Heart left ventricle (tissue), 13 donors: ENCODE data around the gene MIEN1.

Experiments
- POLR2A ChIP-seq, 2 donors: fragments of 450-650 bp; IDR thresholded peaks; one replicate each; pipeline ENCODE4 v1.6.1; 2017; ENCODE audit warnings: antibody characterized with exemption in 2 of 2, mild to moderate bottlenecking in 2 of 2, moderate library complexity in 2 of 2
- TF ChIP-seq, protein P1 (sequence below), 12 donors: fragments of 200-600 bp; sonication (generic) in 4 of 12; IDR thresholded peaks; one replicate each; pipeline versions ENCODE4 v1.5.0 to v1.8.0; 2018 to 2022; ENCODE audit warnings: antibody characterized with exemption in 12 of 12, mild to moderate bottlenecking in 5 of 12
- donor health status: ischemic (EF 13 %, LVEDD 7.1; RV severe dilation, severe dysfunction).
- donor health status: DM: no; HTN: yes; CAD: no.
- donor health status: DM: no; HTN: no; CAD: no.
- donor health status: ischemic (EF 25% LVEDD 6.9; RV normal size, moderate dysfunction).
- donor health status: ischemic (EF 25% LVEDD 5.7; RV mildly dilated, moderate dysfunction).
- donor health status: ischemic (EF 35%, LVEDD 5.7; RV mildly dilated, moderate dysfunction).
- donor health status: nonischemic (EF 11% LVEDD 7.7; RV severe dilation, severe dysfunction).
- donor health status: DM: yes; HTN: yes; CAD: no.
- donor health status: PGD.
- donor health status: ischemic (EF 29% LVEDD 5.4; RV normal size, mild dysfunction).
- donor health status: nonischemic (EF 23%, LVEDD 6.1; RV moderate dilation, normal function).

DNA sequence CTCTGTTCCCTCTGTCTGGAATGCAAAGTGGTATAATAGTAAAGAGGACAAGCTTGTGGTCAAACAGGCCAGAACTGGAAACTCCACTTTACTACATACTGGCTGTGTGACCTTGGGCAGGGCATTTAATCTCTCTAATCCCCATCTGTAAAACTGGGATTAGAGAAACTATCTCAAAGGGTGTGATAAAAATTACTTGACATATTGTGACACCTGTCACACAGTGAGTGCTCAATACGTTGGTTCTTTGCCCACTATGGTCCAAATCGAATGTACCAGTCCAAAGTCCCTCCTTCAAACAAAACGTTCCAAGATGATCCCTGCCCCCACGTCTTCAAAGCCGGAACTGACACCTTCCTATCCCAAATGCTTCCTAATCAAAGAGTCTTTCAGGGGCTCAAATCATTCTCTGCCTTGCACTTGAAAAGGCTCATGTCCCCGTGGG, 43.2 kb downstream of the MIEN1 start:
- TF ChIP-seq, protein P1, sequence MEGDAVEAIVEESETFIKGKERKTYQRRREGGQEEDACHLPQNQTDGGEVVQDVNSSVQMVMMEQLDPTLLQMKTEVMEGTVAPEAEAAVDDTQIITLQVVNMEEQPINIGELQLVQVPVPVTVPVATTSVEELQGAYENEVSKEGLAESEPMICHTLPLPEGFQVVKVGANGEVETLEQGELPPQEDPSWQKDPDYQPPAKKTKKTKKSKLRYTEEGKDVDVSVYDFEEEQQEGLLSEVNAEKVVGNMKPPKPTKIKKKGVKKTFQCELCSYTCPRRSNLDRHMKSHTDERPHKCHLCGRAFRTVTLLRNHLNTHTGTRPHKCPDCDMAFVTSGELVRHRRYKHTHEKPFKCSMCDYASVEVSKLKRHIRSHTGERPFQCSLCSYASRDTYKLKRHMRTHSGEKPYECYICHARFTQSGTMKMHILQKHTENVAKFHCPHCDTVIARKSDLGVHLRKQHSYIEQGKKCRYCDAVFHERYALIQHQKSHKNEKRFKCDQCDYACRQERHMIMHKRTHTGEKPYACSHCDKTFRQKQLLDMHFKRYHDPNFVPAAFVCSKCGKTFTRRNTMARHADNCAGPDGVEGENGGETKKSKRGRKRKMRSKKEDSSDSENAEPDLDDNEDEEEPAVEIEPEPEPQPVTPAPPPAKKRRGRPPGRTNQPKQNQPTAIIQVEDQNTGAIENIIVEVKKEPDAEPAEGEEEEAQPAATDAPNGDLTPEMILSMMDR (IDR thresholded peaks at IDR 0.05) = no peak
- no peak for TF ChIP-seq POLR2A (IDR thresholded peaks at IDR 0.05)
